ENCODE results near the gene MAP1B. TPM values are rescaled to one million over a fixed set of nuclear protein-coding genes. Genes with fewer than 3 reads are reported as not detected.
A peak's percentile ranks its signal among the peaks of the same experiment; 100 is the strongest.

MAP1B gene
- total and polyA plus RNA-seq, 9 of the 15 experiments (the other 6 are each of a cell fraction or from before 2014, with no cell fraction given) = 5.2 to 66.1 (median 17.3) TPM

- TF ChIP-seq NR4A1 (CRISPR knock-in tag; IDR thresholded peaks at IDR 0.05) (no peak), NR4A1 (tag; IDR thresholded peaks at IDR 0.05) (no peak), RAD21 (CRISPR knock-in tag; conservative IDR thresholded peaks at IDR 0.05 in 1 of 2, IDR thresholded peaks at IDR 0.05 in 1 of 2) (peak; percentile 62 to 78), SMC3 (conservative IDR thresholded peaks at IDR 0.05; ENCODE audit: insufficient read depth, low read depth, low read length) (peak; percentile 42; the same call in 1 of the 2 replicates), ZNF197 (CRISPR knock-in tag; IDR thresholded peaks at IDR 0.05; ENCODE audit: low read depth) (no peak), TEAD2 (tag; IDR thresholded peaks at IDR 0.05) (no peak)
These were observed 30.6 kb downstream of the MAP1B start (continued) for GRCh38 chr5:72137826-72138409.

DNA sequence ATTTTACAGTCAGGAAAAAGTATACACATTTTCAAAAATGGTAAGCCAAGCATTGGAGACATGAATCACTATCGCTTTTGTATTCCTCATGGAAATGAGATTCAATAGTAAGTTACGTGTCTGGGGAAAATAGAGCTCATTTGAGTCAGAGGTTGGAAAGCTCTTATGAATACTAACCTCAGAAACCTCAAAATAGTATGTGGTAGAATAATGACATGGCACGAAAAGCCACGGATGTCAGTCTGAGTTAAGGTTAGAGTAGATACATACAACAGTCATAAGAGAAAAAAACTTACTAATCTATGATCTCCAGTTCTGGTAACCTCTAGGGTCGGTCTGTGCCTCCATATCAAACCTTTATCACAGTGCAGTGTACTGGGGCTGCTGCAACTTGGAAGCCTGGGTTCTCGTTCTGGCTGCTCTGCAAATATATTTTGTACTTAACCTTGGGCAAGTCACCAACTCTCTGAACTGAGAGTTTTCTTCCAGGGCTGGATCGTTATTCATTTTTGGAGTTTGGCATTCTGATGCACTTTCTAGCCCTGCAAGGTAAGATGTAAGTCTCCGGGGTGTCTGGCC, 31.8 kb downstream of the MAP1B start:
- peaks cover 4% of the 10 kb centered on the region; the same call in 1 of the 3 replicates for H3K36me3 ChIP-seq (ENCODE audit: control insufficient read depth, insufficient read depth, low read length)
- ATAC-seq (peak; percentile 57), FAIRE-seq (peak; percentile 79), DNase-seq (ENCODE audit: extremely low read depth in 1 of 4, low spot score in 3 of 4) (peak; percentile 21 to 44 (median 25))
- ChIA-PET POLR2A (no interaction called here), CTCF (ENCODE audit: low intra/inter-chr PET ratio) (no interaction called here)
- no TSS peak for BruUV-seq (replicated peaks)
- WGBS (ENCODE audit: insufficient coverage, low coverage, missing lambda C conversion rate) = 41% methylated on average over 8 of the region's 8 CpGs
- H3K4me2 ChIP-seq (ENCODE audit: insufficient read depth, low read length) = no peak overlapping the region
- no peak overlapping the region for H2AFZ ChIP-seq (ENCODE audit: low read depth, low read length)
- no peaks in the 10 kb centered on the region for H3K9me3 ChIP-seq (replicated peaks; ENCODE audit: control insufficient read depth, insufficient read depth, low read depth, low read length)
- H4K20me1 ChIP-seq (replicated peaks; ENCODE audit: control insufficient read depth, insufficient read depth, low read length) = no peaks in the 10 kb centered on the region
- no peaks in the 10 kb centered on the region for H3K27me3 ChIP-seq (ENCODE audit: control insufficient read depth in 2 of 2, insufficient read depth in 2 of 2, low read length in 2 of 2)
- H3K79me2 ChIP-seq (ENCODE audit: control insufficient read depth, insufficient read depth, low read length) = no peaks in the 10 kb centered on the region; the same call in 1 of the 3 replicates
- in situ Hi-C loops (cut with MboI) (no loop called here), intact Hi-C loops (cut with micrococcal nuclease) (no loop called here)
- H3K4me1 ChIP-seq (replicated peaks in 1 of 2; ENCODE audit: control insufficient read depth in 2 of 2, insufficient read depth in 2 of 2, low read length in 2 of 2) = peaks cover 0 to 11% of the 10 kb centered on the region in 2 experiments; a peak in 3 of 5 replicates
- H3K27ac ChIP-seq (ENCODE audit: extremely low read depth, low read depth, low read length) = no peak overlapping the region
- no peaks in the 10 kb centered on the region for H3K9me1 ChIP-seq (ENCODE audit: control insufficient read depth, insufficient read depth, low read length)
- no peak overlapping the region for H3K9ac ChIP-seq (ENCODE audit: insufficient read depth in 1 of 2, low read depth in 2 of 2, low read length in 2 of 2)
- H3K4me3 ChIP-seq = no peak overlapping the region
- TF ChIP-seq NR2C2 (CRISPR knock-in tag; IDR thresholded peaks at IDR 0.05) (no peak), NR2C2 (tag; IDR thresholded peaks at IDR 0.05) (peak; percentile 19; the same call in 1 of the 2 replicates), NFE2 (IDR thresholded peaks at IDR 0.05; ENCODE audit: low read depth) (peak; percentile 81), HNRNPK (IDR thresholded peaks at IDR 0.05; ENCODE audit: low read depth, low read length, poor library complexity, severe bottlenecking) (no peak), ZNF384 (IDR thresholded peaks at IDR 0.05; ENCODE audit: low read depth, low read length) (peak; percentile 41; the same call in 1 of the 2 replicates), SNAPC5 (CRISPR knock-in tag; IDR thresholded peaks at IDR 0.05) (no peak), ZNF316 (IDR thresholded peaks at IDR 0.05) (0 out of 2 replicates have a peak, but pooled peaks have one; percentile 6), ESRRA (IDR thresholded peaks at IDR 0.05; ENCODE audit: borderline replicate concordance, low read depth) (peak; percentile 41; the same call in 1 of the 2 replicates), ZBTB1 (CRISPR knock-in tag; IDR thresholded peaks at IDR 0.05; ENCODE audit: borderline replicate concordance, low read depth) (peak; percentile 75; the same call in 1 of the 2 replicates), SMARCA4 (IDR thresholded peaks at IDR 0.05) (peak; percentile 34; the same call in 1 of the 2 replicates), MAFK (IDR thresholded peaks at IDR 0.05; ENCODE audit: low read length) (peak; percentile 50), TCF3 (CRISPR knock-in tag; IDR thresholded peaks at IDR 0.05) (peak; percentile 41), FOSL1 (tag; conservative IDR thresholded peaks at IDR 0.05) (peak; percentile 70), KDM1A (IDR thresholded peaks at IDR 0.05) (peak in 1 of 2 experiments; percentile 26; a peak in 1 of 4 replicates), TEAD4 (IDR thresholded peaks at IDR 0.05; ENCODE audit: low read length) (peak; percentile 56; the same call in 1 of the 2 replicates), TEAD4 (CRISPR knock-in tag; IDR thresholded peaks at IDR 0.05; ENCODE audit: borderline replicate concordance) (no peak)
- TF ChIP-seq, protein P1, sequence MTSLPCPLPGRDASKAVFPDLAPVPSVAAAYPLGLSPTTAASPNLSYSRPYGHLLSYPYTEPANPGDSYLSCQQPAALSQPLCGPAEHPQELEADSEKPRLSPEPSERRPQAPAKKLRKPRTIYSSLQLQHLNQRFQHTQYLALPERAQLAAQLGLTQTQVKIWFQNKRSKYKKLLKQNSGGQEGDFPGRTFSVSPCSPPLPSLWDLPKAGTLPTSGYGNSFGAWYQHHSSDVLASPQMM (CRISPR knock-in tag; IDR thresholded peaks at IDR 0.05) = no peak

Data from K562 (cell line).